IMR-90 (cell line): ENCODE data around the gene AGBL5.

Experiments
- CHD1 ChIP-seq: IDR thresholded peaks from 2 replicates; pipeline ENCODE4 v1.6.1; 2012; ENCODE audit warnings: low read depth, low read length, improper control_type of control experiment
- POLR2A ChIP-seq: IDR thresholded peaks from 2 replicates; pipeline ENCODE4 v1.6.1; 2012; ENCODE audit warnings: mild to moderate bottlenecking, low read depth, low read length
- USF2 ChIP-seq: fragments of 150-350 bp; IDR thresholded peaks from 2 replicates; pipeline ENCODE4 v1.6.1; 2017; ENCODE audit warnings: mild to moderate bottlenecking, antibody characterized with exemption, low read length, low read depth
- TF ChIP-seq, protein P1 (sequence below): conservative IDR thresholded peaks from 2 replicates; pipeline ENCODE4 v1.5.1; 2012; ENCODE audit warnings: mild to moderate bottlenecking, low read depth, low read length, improper control_type of control experiment

DNA sequence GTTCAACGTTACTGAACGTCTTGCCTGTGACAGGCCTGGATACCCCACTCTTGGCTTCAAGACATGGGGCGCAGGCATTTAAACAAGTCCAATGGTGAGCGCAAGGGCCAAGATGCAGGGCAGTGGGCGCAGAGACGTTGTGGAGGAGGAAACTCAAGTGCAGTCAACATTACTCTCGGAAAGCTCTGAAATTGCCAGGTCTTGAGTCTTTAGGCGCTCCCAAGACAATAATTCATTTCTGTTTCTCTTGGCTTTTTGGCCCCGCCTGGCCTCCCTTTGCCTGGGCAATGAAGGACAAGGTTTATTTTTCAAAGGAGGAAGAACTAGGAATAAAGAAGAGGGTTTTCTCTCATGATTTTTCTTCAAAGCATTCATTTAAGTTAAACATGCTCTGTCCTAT, 32.0 kb upstream of the AGBL5 start:
- TF ChIP-seq, protein P1, sequence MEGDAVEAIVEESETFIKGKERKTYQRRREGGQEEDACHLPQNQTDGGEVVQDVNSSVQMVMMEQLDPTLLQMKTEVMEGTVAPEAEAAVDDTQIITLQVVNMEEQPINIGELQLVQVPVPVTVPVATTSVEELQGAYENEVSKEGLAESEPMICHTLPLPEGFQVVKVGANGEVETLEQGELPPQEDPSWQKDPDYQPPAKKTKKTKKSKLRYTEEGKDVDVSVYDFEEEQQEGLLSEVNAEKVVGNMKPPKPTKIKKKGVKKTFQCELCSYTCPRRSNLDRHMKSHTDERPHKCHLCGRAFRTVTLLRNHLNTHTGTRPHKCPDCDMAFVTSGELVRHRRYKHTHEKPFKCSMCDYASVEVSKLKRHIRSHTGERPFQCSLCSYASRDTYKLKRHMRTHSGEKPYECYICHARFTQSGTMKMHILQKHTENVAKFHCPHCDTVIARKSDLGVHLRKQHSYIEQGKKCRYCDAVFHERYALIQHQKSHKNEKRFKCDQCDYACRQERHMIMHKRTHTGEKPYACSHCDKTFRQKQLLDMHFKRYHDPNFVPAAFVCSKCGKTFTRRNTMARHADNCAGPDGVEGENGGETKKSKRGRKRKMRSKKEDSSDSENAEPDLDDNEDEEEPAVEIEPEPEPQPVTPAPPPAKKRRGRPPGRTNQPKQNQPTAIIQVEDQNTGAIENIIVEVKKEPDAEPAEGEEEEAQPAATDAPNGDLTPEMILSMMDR: no peak
- TF ChIP-seq CHD1 (no peak), POLR2A (no peak), USF2 (no peak)
